ENCODE data around the gene ZNF667. TPM values are rescaled to one million over a fixed set of nuclear protein-coding genes. Genes with fewer than 3 reads are reported as not detected.

The ZNF667 gene
- total RNA-seq, 4 donors from 2014 or later: 2.3 to 20.7 (median 8.2) TPM

- Histone ChIP-seq H3K27me3 (no peaks in the 10 kb centered on the region), H3K4me1 (no peaks in the 10 kb centered on the region), H3K4me3 (no peak overlapping the region), H3K9me3 (peaks cover 0 to 80% of the 10 kb centered on the region in 2 donors), H3K36me3 (no peaks in the 10 kb centered on the region), H3K27ac (no peak overlapping the region)
- no peak for DNase-seq
- TF ChIP-seq CTCF (IDR thresholded peaks at IDR 0.05) (no peak), POLR2A (IDR thresholded peaks at IDR 0.05) (no peak)
- intact Hi-C loops (cut with DNase I; ENCODE audit: low total_unique reads): no loop called here
Observed at GRCh38 chr19:56441206-56441792, 35.8 kb downstream of the ZNF667 start.

- H3K36me3 ChIP-seq: no peaks in the 10 kb centered on the region
- peaks cover 0 to 99% of the 10 kb centered on the region in 2 donors for H3K9me3 ChIP-seq
- no peak overlapping the region for H3K4me3 ChIP-seq
- H3K27ac ChIP-seq: no peak overlapping the region
- H3K27me3 ChIP-seq: no peaks in the 10 kb centered on the region
- H3K4me1 ChIP-seq: no peaks in the 10 kb centered on the region
- no peak for DNase-seq
- intact Hi-C loops (cut with DNase I; ENCODE audit: low total_unique reads): no loop called here
- TF ChIP-seq POLR2A (IDR thresholded peaks at IDR 0.05) (no peak), CTCF (IDR thresholded peaks at IDR 0.05) (no peak)
Observed at GRCh38 chr19:56423985-56424353, 53.2 kb downstream of the ZNF667 start.

- TF ChIP-seq CTCF (IDR thresholded peaks at IDR 0.05) (no peak), POLR2A (IDR thresholded peaks at IDR 0.05) (no peak)
- H3K9me3 ChIP-seq: peaks cover 0 to 99% of the 10 kb centered on the region in 2 donors
- no peak for DNase-seq
- H3K27me3 ChIP-seq: no peaks in the 10 kb centered on the region
- no peak overlapping the region for H3K4me3 ChIP-seq
- no peaks in the 10 kb centered on the region for H3K4me1 ChIP-seq
- no peak overlapping the region for H3K27ac ChIP-seq
- intact Hi-C loops (cut with DNase I; ENCODE audit: low total_unique reads): no loop called here
- H3K36me3 ChIP-seq: no peaks in the 10 kb centered on the region
Observed at GRCh38 chr19:56423276-56423984, 53.7 kb downstream of the ZNF667 start.

- peak overlapping the region in 1 of 2 donors; percentile 83 for H3K4me3 ChIP-seq
- no peaks in the 10 kb centered on the region for H3K27me3 ChIP-seq
- H3K4me1 ChIP-seq: peaks cover 0 to 6% of the 10 kb centered on the region in 2 donors
- DNase-seq: no peak
- H3K9me3 ChIP-seq: peaks cover 0 to 18% of the 10 kb centered on the region in 2 donors
- H3K27ac ChIP-seq: no peak overlapping the region
- TF ChIP-seq POLR2A (IDR thresholded peaks at IDR 0.05): no peak
- TF ChIP-seq CTCF (IDR thresholded peaks at IDR 0.05): no peak
- intact Hi-C loops (cut with DNase I; ENCODE audit: low total_unique reads): no loop called here
- no peaks in the 10 kb centered on the region for H3K36me3 ChIP-seq
Observed at GRCh38 chr19:56405062-56405461, 72.1 kb downstream of the ZNF667 start.

- DNase-seq: no peak
- Histone ChIP-seq H3K27me3 (no peaks in the 10 kb centered on the region), H3K27ac (peak overlapping the region in 1 of 2 donors; percentile 94), H3K36me3 (no peaks in the 10 kb centered on the region), H3K9me3 (peaks cover 0 to 17% of the 10 kb centered on the region in 2 donors), H3K4me1 (peaks cover 0 to 6% of the 10 kb centered on the region in 2 donors), H3K4me3 (peak overlapping the region; percentile 79 to 83)
- no peak for TF ChIP-seq POLR2A (IDR thresholded peaks at IDR 0.05)
- TF ChIP-seq CTCF (IDR thresholded peaks at IDR 0.05): no peak
- intact Hi-C loops (cut with DNase I; ENCODE audit: low total_unique reads): no loop called here
Observed at GRCh38 chr19:56404705-56405056, 72.5 kb downstream of the ZNF667 start.

Data from uterus (tissue), 4 donors.